HG02798 (cell line): ENCODE results near the gene SERTAD3.
"Not testable (repeated sequence)": the region's sequence is repeated elsewhere in the genome, so short reads cannot be mapped to it uniquely, and the experiment has no call there.

Experiments used
- ATAC-seq: cut with Tn5 transposase; IDR thresholded peaks from one replicate; pipeline ENCODE4 v1.9.1; 2021; ENCODE audit warnings: mild to moderate bottlenecking; ENCODE audit not compliant: unreplicated experiment, poor library complexity

Gene SERTAD3

GRCh38 chr19:40460185-40460584 lies 16.1 kb upstream of the SERTAD3 start:
- ATAC-seq = no peak

GRCh38 chr19:40458597-40458974 lies 14.5 kb upstream of the SERTAD3 start:
- ATAC-seq = no peak

DNA sequence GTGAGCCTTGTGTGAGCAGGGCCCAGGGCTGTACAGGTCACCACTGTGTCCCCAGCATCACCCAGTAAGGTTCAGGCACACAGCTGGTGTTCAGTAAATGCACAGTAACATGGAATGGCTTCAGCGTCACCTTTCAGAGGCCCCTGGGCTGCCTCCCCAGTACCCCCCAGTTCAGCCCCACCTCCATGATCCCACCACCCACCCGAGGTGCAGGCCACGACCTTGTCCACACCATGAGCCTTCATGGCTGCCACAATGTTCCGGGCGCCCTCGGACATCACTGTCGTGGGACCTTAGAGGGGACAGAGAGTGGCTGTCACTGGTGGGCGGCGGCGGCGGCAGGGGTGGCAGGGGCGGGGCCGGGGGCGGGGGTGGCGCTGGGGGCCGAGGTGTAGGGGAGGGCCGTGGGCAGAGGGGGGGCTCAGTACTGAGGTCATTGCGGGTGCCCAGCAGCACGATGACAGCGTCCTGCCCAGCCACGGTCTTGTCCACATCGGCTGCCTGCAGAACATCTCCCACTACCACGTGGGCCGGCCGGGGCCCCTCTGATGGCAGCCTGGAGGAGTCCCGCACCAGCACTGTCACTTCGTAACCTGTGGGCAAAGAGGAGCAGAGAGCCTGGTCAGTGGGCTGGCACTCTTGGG lies 13.9 kb upstream of the SERTAD3 start:
- no peak for ATAC-seq

- no peak for ATAC-seq
Observed at GRCh38 chr19:40457048-40457447, 12.9 kb upstream of the SERTAD3 start.

- ATAC-seq = not testable (repeated sequence)
Observed at GRCh38 chr19:40453943-40454342, 9.8 kb upstream of the SERTAD3 start.

DNA sequence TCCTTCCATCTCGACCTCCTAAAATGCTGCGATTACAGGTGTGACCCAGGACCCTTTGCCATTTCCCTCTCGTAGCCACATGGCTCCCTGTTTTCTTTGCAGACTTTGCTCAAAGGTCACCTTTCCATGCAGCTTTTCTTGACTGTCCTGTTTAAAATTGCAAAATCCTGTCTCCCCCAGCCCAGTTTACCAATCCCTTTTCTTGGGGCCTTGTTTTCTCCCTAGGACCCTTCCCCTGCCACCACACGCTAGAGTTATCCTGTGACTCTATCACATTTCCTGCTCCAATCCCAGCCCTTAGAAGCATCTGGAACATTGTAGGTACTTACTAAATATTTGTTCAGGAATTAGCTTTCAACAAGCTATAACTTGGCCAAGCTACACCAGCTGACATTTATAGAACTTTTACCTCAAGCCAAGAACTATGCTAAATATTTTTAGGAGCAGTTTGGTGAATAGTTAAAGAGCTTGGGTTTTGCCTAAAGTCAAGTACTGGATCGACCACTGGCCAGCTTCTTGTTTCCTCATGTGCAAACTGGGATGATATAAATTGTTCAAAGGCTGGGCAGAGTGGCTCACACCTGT lies 9.1 kb upstream of the SERTAD3 start:
- ATAC-seq = no peak

GRCh38 chr19:40452016-40452415 lies 7.9 kb upstream of the SERTAD3 start:
- no peak for ATAC-seq

- no peak for ATAC-seq
Observed at GRCh38 chr19:40450664-40451063, 6.5 kb upstream of the SERTAD3 start.

- no peak for ATAC-seq
Observed at GRCh38 chr19:40449506-40449905, 5.4 kb upstream of the SERTAD3 start.

DNA sequence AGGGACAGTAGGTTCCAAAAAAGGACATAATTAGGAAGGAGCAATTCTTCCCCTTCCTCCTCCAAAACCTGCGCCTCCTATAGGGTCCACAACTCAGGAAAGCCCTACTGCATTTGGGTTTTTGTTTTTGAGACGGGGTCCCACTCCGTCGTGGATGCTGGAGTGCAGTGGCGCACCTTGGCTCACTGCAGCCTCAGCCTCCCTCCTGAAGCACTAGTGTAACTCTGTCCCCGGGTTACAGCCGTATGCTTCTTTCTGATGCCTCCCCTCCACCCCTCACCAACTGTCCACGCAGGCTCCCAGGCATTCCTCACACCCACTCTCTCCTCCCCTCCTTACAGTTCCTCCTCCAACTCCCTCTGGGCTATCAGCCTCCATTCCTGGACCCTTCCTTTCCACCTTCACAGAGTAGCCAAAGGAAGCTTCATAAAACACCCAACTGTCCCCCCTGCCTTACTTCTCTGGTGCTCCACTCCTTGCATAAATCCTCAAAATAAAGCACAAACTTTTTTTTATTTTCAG lies 2.2 kb upstream of the SERTAD3 start:
- no peak for ATAC-seq

GRCh38 chr19:40445780-40446262 lies 1.7 kb upstream of the SERTAD3 start:
- no peak for ATAC-seq

- ATAC-seq = no peak
Observed at GRCh38 chr19:40444825-40445312, 734 bp upstream of the SERTAD3 start.

DNA sequence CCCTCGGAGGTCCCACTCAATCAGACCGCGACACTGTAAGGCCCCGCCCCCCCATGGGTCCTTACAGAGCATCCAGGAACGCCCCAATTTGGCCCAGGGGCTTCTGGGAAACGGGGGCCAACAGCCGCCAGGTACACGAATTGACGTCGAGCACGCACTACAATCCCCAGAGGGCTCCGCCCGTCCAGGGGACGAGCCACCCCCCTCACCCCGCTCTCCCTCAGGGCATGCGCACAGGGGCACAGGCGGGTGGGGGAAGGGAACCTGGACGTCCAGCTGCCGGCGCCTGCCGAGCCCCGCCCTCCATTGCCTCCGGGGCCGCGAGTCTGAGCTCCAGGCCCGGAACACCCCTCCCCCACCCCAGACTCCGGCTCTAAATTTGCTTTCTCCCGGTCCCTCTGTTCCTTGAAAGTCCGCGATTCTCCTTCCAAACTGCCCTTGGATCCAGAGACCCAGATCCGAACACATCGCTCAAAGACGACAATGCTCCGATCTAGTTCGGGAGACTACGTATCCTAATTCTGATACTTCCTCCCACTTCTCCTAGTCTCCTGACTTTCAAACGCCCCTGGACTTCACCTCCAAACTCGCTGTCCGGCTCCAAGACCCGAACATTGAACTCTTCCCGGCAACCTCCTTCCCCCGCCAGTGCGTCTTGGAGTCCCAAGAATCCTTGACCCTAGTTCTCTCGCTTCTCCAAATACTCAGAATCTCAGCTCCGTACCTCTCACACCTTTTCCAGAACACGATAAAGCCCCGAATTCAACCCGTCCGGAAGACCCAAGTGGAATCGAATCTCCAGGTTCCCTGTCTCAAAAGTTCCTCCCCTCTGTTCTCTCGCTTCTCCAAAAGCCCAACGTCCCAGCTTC lies 770 bp downstream of the SERTAD3 start:
- peak; percentile 80 for ATAC-seq

GRCh38 chr19:40442328-40443130 lies 1.6 kb downstream of the SERTAD3 start:
- ATAC-seq = no peak

DNA sequence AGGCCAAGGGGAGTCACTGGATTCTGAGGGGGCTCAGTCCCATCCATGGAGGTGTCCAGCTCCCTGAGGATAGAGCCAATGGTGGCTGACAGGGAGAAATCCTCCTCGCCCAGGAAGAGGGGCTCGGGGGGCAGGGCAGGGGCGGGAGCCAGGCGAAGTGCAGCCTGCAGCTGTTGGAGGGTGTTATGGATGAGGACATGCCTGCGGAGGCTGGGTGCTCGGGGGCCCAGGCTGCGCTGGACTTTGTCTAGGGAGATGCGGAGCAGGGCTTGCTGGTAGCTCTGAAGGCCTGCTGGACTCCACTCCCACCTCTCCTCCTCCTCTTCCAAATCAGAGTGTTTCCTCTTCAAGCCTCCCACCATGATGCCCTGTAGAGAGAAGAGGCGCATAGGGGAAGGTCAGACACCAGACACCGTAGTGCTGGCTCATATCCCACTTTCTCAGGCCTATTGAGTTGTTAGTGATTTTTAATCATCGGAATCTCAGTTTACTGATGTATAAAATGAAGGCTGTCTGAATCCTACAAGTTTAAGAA lies 2.3 kb downstream of the SERTAD3 start:
- no peak for ATAC-seq

GRCh38 chr19:40438284-40438683 lies 5.9 kb downstream of the SERTAD3 start:
- ATAC-seq = no peak

DNA sequence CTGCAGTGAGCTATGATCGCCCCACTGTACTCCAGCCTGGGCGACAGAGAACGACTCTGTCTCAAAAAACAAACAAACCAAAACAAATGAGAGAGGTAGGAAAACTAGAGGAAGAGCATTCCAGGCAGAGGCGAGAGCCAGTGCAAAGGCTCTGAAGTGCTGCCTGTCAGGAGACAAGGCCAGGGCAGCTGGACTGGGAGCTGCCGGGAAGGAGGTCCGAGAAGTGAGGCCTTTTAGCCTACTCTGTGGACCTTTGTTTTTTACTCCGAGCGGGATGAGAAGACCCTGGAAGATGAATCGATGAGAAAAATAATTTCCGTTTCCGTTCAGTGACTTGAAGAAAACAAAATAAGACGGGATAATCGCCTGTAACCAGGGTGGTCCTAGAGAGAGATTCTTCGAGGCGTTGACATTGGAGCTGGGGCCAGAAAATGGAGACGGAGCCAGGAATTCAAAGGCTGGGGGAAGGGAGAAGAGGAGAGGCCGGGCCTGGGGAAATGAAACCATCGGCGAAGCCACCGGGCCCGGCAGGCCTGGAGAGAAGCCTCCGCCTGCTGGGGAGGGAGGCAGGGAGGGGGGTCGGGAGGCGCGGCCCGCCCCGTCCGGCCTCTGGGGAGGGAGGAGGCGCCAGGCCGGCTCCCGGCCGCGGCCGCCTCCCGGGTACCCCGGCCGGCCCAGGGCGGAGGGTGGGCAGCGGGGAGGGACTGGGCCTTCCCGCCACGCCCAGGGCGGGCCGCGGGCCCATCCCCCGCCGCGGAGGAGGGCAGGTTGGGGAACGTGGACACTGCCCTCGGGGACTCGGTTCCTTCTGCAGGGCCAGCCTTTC lies 10.5 kb downstream of the SERTAD3 start:
- peak; percentile 71 for ATAC-seq

- ATAC-seq = not testable (repeated sequence)
Observed at GRCh38 chr19:40432760-40433159, 11.4 kb downstream of the SERTAD3 start.

GRCh38 chr19:40431698-40432097 lies 12.4 kb downstream of the SERTAD3 start:
- no peak for ATAC-seq
